GM18873 (cell line): Measurements from ENCODE around the gene NISCH.

Source experiments
- ATAC-seq: cut with Tn5 transposase; IDR thresholded peaks from one replicate; pipeline ENCODE4 v1.9.1; 2021; ENCODE audit warnings: mild to moderate bottlenecking, moderate library complexity, moderate number of reproducible peaks; ENCODE audit not compliant: unreplicated experiment, low FRiP score

Gene NISCH

GRCh38 chr3:52487788-52488691, 32.6 kb downstream of the NISCH start:
- ATAC-seq = no peak

- no peak for ATAC-seq
Measured at GRCh38 chr3:52488746-52489145, 33.3 kb downstream of the NISCH start.

- ATAC-seq = no peak
Measured at GRCh38 chr3:52489453-52489852, 34.0 kb downstream of the NISCH start.

GRCh38 chr3:52490035-52490938, 34.9 kb downstream of the NISCH start:
- no peak for ATAC-seq

- no peak for ATAC-seq
Measured at GRCh38 chr3:52490939-52491526, 35.6 kb downstream of the NISCH start.

- no peak for ATAC-seq
Measured at GRCh38 chr3:52492059-52492458, 36.7 kb downstream of the NISCH start.

- ATAC-seq = no peak
Measured at GRCh38 chr3:52493232-52494017, 38.0 kb downstream of the NISCH start.

- ATAC-seq = no peak
Measured at GRCh38 chr3:52494445-52494844, 39.0 kb downstream of the NISCH start.

GRCh38 chr3:52494886-52495495, 39.6 kb downstream of the NISCH start, which contains the start of gene STAB1:
Gene STAB1 (plus strand): TSS chr3:52495338. CDS start chr3:52495414, 76 bp downstream.
- no peak for ATAC-seq

GRCh38 chr3:52495777-52496602, 40.6 kb downstream of the NISCH start:
- no peak for ATAC-seq

- ATAC-seq = no peak
Measured at GRCh38 chr3:52498137-52499054, 43.0 kb downstream of the NISCH start.

- ATAC-seq = no peak
Measured at GRCh38 chr3:52501046-52501445, 45.6 kb downstream of the NISCH start.

GRCh38 chr3:52502001-52502400, 46.6 kb downstream of the NISCH start:
- no peak for ATAC-seq

- ATAC-seq = no peak
Measured at GRCh38 chr3:52502808-52503350, 47.5 kb downstream of the NISCH start.

- ATAC-seq = no peak
Measured at GRCh38 chr3:52503788-52504424, 48.5 kb downstream of the NISCH start.

- no peak for ATAC-seq
Measured at GRCh38 chr3:52504977-52505376, 49.6 kb downstream of the NISCH start.
